GM19467 (cell line): ENCODE measurements around the gene ADRB1.
A peak's percentile ranks its signal among the peaks of the same experiment; 100 is the strongest.

ENCODE experiments used
- ATAC-seq: cut with Tn5 transposase; IDR thresholded peaks from one replicate; pipeline ENCODE4 v1.9.1; 2021; ENCODE audit warnings: mild to moderate bottlenecking, moderate library complexity; ENCODE audit not compliant: unreplicated experiment

Gene ADRB1

DNA sequence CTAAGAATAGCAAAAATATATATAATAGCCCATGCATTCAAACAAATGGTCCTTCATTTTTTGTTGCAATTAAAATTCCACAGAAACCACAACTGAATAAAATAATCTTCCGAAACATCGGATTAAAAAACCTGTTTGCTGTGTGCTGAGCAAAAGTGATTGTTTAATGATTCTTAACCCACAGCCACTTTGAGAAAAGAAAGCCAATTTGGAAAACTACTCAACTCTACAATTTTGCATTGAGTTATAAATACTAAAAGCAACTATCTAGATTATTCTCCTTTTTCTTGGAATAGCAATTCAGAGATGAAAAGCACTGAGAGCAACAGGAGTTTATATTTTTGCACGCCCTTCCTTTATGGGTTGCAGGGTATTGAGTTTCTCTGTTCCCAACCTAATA lies 8.0 kb downstream of the ADRB1 start:
- ATAC-seq, result no peak

GRCh38 chr10:114052255-114052654 lies 8.6 kb downstream of the ADRB1 start:
- no peak for ATAC-seq

GRCh38 chr10:114053946-114054345 lies 10.3 kb downstream of the ADRB1 start:
- no peak for ATAC-seq

DNA sequence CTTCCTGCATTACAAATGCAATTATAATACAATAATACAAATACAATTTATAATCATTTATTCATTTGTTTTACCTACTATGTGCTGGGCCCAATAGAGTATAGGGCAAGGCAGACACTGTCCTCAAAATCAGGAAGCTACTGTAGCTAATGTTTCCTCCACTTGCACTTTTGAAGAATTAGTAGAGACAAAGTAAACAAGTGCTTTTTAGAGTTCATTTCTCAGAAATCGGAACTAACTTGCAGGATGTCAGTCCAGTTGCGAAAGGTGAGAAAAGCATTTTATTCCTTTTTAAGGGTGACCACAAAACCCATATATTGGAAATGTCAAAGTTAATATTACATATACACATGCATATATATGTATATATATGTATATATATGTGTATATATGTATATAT lies 14.2 kb downstream of the ADRB1 start:
- no peak for ATAC-seq

- no peak for ATAC-seq
Observed at GRCh38 chr10:114058297-114058696, 14.6 kb downstream of the ADRB1 start.

- ATAC-seq, result no peak
Observed at GRCh38 chr10:114059561-114059960, 15.9 kb downstream of the ADRB1 start.

GRCh38 chr10:114060456-114060855 lies 16.8 kb downstream of the ADRB1 start:
- no peak for ATAC-seq

GRCh38 chr10:114061148-114061547 lies 17.5 kb downstream of the ADRB1 start:
- ATAC-seq, result no peak

GRCh38 chr10:114061789-114062188 lies 18.1 kb downstream of the ADRB1 start:
- no peak for ATAC-seq

- ATAC-seq, result no peak
Observed at GRCh38 chr10:114064151-114065048, 20.7 kb downstream of the ADRB1 start.

- ATAC-seq, result no peak
Observed at GRCh38 chr10:114065049-114065435, 21.4 kb downstream of the ADRB1 start.

DNA sequence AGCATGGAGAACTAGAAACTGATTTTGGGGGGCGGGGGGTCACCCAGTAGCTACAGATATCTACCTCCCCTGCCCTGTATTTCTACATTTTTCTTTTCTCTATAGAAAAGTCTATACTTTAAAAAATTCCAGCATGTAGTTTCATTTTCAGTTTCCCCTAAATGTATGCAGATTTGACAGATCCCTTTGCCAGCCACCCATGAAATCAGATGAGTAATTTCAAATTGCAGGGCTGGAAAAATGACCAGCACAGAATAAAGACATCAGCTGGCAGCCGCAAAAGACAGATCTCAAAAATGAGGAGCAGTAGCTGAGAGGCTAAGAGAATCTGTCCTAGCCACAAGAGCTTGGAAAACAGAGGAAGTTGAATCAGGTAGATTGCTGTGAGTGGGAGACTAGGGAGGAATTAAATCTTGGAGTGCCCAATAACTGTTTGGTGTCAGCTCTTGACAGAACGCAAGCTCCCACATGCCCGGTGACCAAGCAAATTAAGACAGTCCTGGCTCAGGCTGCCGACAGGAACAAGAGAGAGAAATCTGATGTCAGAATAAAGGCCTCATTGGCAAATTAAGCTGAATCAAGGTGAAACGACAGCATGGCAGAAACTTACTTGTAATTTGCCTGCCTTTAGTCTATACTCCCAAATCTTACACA lies 24.5 kb downstream of the ADRB1 start:
- ATAC-seq, result no peak

DNA sequence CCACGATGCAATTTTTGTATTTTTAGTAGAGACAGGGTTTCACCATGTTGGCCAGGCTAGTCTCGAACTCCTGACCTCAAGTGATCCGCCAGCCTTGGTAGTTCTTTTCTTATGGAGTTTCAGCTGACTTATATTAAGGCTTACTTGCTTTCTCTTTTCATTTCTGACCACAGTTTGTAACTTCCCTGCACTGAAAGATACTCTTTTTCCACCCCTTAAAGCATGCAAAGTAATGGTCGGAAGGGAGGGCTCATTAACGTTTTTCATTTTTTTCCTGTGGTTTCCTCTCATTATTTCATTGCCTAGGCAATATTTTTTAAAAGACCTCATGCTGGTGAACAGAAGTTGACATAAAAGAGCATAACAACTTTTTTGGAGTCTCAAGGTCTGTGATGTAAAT lies 27.0 kb downstream of the ADRB1 start:
- ATAC-seq, result no peak

- no peak for ATAC-seq
Observed at GRCh38 chr10:114071178-114071577, 27.5 kb downstream of the ADRB1 start.

DNA sequence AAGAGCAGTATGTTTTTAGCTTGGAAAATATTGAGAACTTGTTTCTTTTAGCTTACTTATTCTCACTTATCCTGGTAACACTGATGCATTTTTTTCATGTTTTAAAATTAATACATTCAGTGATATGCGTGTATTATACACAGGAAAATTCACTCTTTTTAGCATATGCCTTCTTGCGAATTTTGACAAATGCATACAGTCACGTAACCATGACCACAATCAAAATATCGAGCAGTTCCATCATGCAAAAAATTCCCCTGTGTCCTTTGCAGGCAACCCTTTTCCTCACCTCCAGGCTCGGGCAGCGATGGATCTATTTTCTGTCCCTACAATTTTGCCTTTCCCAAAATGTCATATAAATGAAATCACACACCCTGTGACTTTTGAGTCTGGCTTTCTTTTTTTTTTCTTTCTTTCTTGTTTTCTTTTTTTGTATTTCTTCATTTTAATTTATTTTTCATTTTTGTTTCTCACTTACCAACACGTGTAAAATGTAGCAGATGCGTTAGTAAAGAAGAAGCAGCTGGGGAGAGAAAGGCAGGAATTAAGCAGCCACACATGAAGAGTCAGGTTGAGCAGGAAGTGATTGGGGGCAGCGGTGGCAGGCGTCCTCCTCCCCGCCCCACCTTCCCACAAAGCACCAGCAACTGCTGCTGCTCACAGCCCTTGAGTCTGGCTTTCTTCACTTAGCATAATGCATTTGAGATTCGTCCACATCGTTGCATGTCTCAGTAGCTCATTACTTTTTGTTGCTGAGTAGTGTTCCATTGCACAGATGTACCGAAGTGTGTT lies 29.9 kb downstream of the ADRB1 start:
- ATAC-seq, result peak; percentile 57

- no peak for ATAC-seq
Observed at GRCh38 chr10:114075093-114075492, 31.4 kb downstream of the ADRB1 start.

DNA sequence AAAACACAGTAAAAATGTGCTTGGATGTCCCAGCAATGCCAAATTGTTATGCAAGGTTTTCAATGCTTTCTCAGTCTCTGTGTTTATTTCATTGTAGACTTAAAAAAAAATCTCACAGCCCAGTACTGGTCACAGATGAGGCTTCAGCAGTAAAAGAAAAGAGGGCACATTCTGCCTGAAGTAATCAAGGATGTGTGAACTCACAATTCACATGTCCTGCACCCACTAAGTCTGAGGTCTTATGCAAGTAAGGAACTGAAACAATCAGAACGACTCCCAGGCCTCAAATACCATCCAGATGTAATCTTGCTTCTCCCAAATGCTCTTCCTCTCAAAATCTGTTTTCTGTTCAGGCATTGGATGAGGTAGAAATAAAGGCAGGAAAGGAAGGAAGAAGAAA lies 33.7 kb downstream of the ADRB1 start:
- no peak for ATAC-seq

DNA sequence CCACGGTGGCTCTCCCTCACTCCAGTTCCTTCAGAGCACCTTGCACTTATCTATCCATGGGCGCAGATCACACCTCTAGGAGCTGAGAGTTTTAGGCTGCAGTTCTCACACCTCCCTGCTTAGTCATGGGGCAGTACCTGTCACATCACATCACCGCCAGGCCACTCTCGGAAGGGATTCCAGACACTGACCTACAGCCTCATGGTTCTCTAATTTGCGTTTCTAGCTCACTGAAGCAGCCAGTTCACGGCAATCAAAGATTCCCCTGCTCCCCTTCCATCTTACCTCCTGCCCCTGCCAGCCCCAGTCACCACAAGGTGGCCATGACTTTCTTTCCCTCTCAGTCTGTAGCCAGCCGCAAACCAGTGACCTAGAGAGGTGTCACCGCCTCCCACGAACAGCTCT lies 34.2 kb downstream of the ADRB1 start:
- no peak for ATAC-seq

GRCh38 chr10:114078346-114078745 lies 34.7 kb downstream of the ADRB1 start:
- no peak for ATAC-seq

GRCh38 chr10:114079421-114079820 lies 35.8 kb downstream of the ADRB1 start:
- ATAC-seq, result no peak

DNA sequence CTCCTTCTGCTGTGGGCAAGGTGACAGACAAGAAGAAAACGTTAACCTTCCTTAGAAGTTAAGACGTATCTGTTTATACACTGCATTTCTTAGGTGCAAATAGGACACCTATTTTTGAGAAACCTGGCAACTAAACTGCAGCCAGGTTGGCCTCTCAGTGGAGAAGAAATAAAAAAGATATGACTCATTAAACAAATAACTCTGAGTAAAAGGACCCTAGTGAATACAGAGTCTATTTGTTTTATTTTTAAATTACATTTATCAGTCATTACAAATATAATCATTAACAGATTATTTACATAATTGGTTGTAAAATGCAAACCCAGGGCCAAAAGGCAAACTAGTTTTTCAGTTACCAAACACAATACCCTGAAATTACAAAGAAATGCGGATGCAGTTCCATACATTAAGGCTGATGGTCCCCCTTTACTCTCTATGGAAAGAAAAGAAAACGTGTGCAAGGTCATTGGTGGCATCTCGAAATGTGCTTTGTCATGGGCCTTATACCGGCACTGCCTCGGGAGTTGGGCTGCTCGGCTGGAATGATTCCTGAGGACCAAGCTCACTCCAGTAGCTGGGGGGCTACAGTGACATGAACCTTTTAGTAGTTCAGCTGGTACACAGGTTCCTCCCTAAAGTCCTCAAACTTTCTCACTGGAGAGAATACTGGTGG lies 38.4 kb downstream of the ADRB1 start:
- ATAC-seq, result no peak
